ENCODE data around the gene FOXA2. TPM values are rescaled to one million over a fixed set of nuclear protein-coding genes. Genes with fewer than 3 reads are reported as not detected.

Gene FOXA2
- polyA plus RNA-seq, 1 donor from 2014 or later = not detected

DNA sequence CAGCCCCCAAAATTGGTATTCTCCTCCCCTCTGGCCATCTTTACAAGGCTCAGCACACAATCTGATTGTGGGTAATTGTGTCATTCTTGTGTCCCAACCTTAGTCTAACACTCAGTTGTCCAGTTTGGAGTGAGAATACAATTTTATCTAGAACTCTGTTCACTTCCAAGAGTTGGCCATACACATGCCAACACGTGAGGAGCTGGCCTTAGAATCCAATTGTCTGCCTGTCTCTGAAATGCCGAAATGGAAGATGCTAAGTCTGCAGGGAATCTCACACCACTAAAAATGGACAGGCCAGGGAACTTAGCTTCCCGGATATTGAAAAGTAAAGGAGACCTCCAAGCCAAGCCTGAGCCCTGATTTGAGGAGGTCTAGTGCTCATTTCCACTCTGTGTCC is 12.3 kb downstream of the FOXA2 start:
- no peaks in the 10 kb centered on the region for H4K20me1 ChIP-seq (ENCODE audit: insufficient read depth)
- H3K9ac ChIP-seq (ENCODE audit: low read length) = no peak overlapping the region

DNA sequence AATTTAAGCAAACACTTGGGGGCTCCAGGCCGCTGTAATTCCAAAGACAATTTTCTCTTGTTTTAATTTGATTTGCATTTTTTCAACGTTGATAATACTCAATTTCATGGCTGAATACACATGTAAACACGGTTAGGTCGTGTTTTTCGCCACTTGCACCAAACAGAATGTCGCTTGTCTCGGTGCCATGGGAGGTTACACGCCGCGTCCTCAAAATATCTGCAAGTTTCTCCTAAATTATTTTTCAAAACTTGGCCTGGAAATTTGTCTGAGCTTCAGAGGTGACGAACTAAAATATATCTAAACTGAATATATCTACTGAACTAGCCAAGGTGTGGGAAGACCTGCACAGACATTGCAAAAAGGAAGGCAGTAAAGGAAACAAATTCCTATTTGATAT is 15.0 kb downstream of the FOXA2 start:
- Histone ChIP-seq H3K27ac (ENCODE audit: low read length) (no peak overlapping the region), H3K4me3 (ENCODE audit: low read length) (no peak overlapping the region), H3K79me2 (replicated peaks; ENCODE audit: insufficient read depth, low read length) (no peaks in the 10 kb centered on the region), H3K9me2 (ENCODE audit: insufficient read depth, low read length) (no peaks in the 10 kb centered on the region), H3K27me3 (ENCODE audit: insufficient read depth, low read depth, low read length) (peaks cover 100% of the 10 kb centered on the region), H3K4me2 (ENCODE audit: low read length) (no peak overlapping the region), H3K36me3 (ENCODE audit: insufficient read depth, low read length) (no peaks in the 10 kb centered on the region), H2AFZ (ENCODE audit: low read depth, low read length) (no peak overlapping the region), H4K20me1 (ENCODE audit: insufficient read depth) (no peaks in the 10 kb centered on the region), H3F3A (ENCODE audit: insufficient read depth, low read length, poor library complexity, severe bottlenecking) (no peaks in the 10 kb centered on the region), H3K9me3 (ENCODE audit: low read length) (no peaks in the 10 kb centered on the region), H3K9ac (ENCODE audit: low read length) (no peak overlapping the region)
- peak; percentile 37 for TF ChIP-seq POLR2AphosphoS5 (IDR thresholded peaks at IDR 0.05)
- TF ChIP-seq SMC3 (conservative IDR thresholded peaks at IDR 0.05; ENCODE audit: poor library complexity) = no peak
- TF ChIP-seq RAD21 (conservative IDR thresholded peaks at IDR 0.05) = no peak

More for the DNA sequence above, 12.3 kb downstream of the FOXA2 start:
- no peaks in the 10 kb centered on the region for H3K79me2 ChIP-seq (replicated peaks; ENCODE audit: insufficient read depth, low read length)
- TF ChIP-seq RAD21 (conservative IDR thresholded peaks at IDR 0.05) = no peak
- no peak for TF ChIP-seq TAF1 (IDR thresholded peaks at IDR 0.05; ENCODE audit: low read depth)
- no peak for TF ChIP-seq POLR2AphosphoS5 (IDR thresholded peaks at IDR 0.05)
- TF ChIP-seq, protein P1, sequence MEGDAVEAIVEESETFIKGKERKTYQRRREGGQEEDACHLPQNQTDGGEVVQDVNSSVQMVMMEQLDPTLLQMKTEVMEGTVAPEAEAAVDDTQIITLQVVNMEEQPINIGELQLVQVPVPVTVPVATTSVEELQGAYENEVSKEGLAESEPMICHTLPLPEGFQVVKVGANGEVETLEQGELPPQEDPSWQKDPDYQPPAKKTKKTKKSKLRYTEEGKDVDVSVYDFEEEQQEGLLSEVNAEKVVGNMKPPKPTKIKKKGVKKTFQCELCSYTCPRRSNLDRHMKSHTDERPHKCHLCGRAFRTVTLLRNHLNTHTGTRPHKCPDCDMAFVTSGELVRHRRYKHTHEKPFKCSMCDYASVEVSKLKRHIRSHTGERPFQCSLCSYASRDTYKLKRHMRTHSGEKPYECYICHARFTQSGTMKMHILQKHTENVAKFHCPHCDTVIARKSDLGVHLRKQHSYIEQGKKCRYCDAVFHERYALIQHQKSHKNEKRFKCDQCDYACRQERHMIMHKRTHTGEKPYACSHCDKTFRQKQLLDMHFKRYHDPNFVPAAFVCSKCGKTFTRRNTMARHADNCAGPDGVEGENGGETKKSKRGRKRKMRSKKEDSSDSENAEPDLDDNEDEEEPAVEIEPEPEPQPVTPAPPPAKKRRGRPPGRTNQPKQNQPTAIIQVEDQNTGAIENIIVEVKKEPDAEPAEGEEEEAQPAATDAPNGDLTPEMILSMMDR (IDR thresholded peaks at IDR 0.05; ENCODE audit: poor library complexity, severe bottlenecking) = no peak
- TF ChIP-seq SMC3 (conservative IDR thresholded peaks at IDR 0.05; ENCODE audit: poor library complexity) = no peak
- TF ChIP-seq EP300 (conservative IDR thresholded peaks at IDR 0.05; ENCODE audit: poor library complexity, severe bottlenecking) = no peak
- no peak for TF ChIP-seq EZH2 (IDR thresholded peaks at IDR 0.05; ENCODE audit: borderline replicate concordance, insufficient read depth, low read length, poor library complexity, severe bottlenecking)
- TF ChIP-seq, protein P2, sequence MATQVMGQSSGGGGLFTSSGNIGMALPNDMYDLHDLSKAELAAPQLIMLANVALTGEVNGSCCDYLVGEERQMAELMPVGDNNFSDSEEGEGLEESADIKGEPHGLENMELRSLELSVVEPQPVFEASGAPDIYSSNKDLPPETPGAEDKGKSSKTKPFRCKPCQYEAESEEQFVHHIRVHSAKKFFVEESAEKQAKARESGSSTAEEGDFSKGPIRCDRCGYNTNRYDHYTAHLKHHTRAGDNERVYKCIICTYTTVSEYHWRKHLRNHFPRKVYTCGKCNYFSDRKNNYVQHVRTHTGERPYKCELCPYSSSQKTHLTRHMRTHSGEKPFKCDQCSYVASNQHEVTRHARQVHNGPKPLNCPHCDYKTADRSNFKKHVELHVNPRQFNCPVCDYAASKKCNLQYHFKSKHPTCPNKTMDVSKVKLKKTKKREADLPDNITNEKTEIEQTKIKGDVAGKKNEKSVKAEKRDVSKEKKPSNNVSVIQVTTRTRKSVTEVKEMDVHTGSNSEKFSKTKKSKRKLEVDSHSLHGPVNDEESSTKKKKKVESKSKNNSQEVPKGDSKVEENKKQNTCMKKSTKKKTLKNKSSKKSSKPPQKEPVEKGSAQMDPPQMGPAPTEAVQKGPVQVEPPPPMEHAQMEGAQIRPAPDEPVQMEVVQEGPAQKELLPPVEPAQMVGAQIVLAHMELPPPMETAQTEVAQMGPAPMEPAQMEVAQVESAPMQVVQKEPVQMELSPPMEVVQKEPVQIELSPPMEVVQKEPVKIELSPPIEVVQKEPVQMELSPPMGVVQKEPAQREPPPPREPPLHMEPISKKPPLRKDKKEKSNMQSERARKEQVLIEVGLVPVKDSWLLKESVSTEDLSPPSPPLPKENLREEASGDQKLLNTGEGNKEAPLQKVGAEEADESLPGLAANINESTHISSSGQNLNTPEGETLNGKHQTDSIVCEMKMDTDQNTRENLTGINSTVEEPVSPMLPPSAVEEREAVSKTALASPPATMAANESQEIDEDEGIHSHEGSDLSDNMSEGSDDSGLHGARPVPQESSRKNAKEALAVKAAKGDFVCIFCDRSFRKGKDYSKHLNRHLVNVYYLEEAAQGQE (IDR thresholded peaks at IDR 0.05; ENCODE audit: borderline replicate concordance) = no peak
- TF ChIP-seq MXI1 (conservative IDR thresholded peaks at IDR 0.05; ENCODE audit: poor library complexity, severe bottlenecking) = no peak
- no peak overlapping the region for H3K27ac ChIP-seq (ENCODE audit: low read length)
- H3K36me3 ChIP-seq (ENCODE audit: insufficient read depth, low read length) = no peaks in the 10 kb centered on the region
- no peak overlapping the region for H3K4me3 ChIP-seq (ENCODE audit: low read length)
- no peaks in the 10 kb centered on the region for H3K9me2 ChIP-seq (ENCODE audit: insufficient read depth, low read length)
- no peaks in the 10 kb centered on the region for H3K9me3 ChIP-seq (ENCODE audit: low read length)
- no peaks in the 10 kb centered on the region for H3F3A ChIP-seq (ENCODE audit: insufficient read depth, low read length, poor library complexity, severe bottlenecking)
- no peak overlapping the region for H2AFZ ChIP-seq (ENCODE audit: low read depth, low read length)
- no peak overlapping the region for H3K4me2 ChIP-seq (ENCODE audit: low read length)
- peaks cover 100% of the 10 kb centered on the region for H3K27me3 ChIP-seq (ENCODE audit: insufficient read depth, low read depth, low read length)
